K562 (cell line): ENCODE results near the gene NXT1. TPM values are rescaled to one million over a fixed set of nuclear protein-coding genes. Genes with fewer than 3 reads are reported as not detected.

Experiments
- ATAC-seq: fragments of 200-7000 bp; cut with Tn5 transposase; 3 replicates; pipeline ENCODE4 v1.9.1; 2020; ENCODE audit warnings: moderate library complexity
- BruUV-seq: library from RNA; stranded (reverse); fragments of 400-500 nt; replicated peaks from 2 replicates; lab custom pipeline; 2021; lab: Mats Ljungman, UMichigan
- CTCF ChIA-PET: fragments of 300-600 bp; formaldehyde crosslinking; extraction: SDS; loops from one replicate; lab custom pipeline; 2021; ENCODE audit warnings: low intra/inter-chr PET ratio; lab: Yijun Ruan, JAX
- POLR2A ChIA-PET: fragments of 300-600, 350-650 bp; sonication (Branson Sonifier 250); formaldehyde crosslinking; extraction: SDS; loops from one replicate; lab custom pipeline; 2021; ENCODE audit warnings: antibody characterized with exemption, inconsistent platforms; lab: Yijun Ruan, JAX
- DNase-seq, 4 experiments: peaks; one replicate each; pipeline versions ENCODE4 v3.0.0 to v3.0.0-alpha.2; 2011 to 2018; ENCODE audit warnings: low spot score in 3 of 4, mixed read lengths in 3 of 4; ENCODE audit errors: extremely low read depth in 1 of 4
- FAIRE-seq: peaks from 2 replicates; lab custom pipeline; 2011; peaks lifted over from hg19 to GRCh38; lab: Jason Lieb, UNC
- H2AFZ ChIP-seq: 2 replicates; pipeline ENCODE4 v1.6.0; 2011; ENCODE audit warnings: low read depth, low read length, control low read depth, inconsistent platforms
- H3K27ac ChIP-seq: fragments of 200-600 bp; 3 replicates; pipeline ENCODE4 v1.8.0; 2011; ENCODE audit warnings: low read depth, mild to moderate bottlenecking, control low read depth, inconsistent platforms, low read length, moderate library complexity, mixed read lengths; ENCODE audit errors: extremely low read depth
- H3K27me3 ChIP-seq, 2 experiments: fragments of 300-600 bp in 1 of 2; 2 replicates in 1 of 2; 3 replicates in 1 of 2; pipeline versions ENCODE4 v1.6.0 to v1.8.0; 2011; ENCODE audit warnings: inconsistent platforms in 2 of 2, low read length in 2 of 2, mild to moderate bottlenecking in 1 of 2, mixed read lengths in 1 of 2, moderate library complexity in 1 of 2; ENCODE audit not compliant: control insufficient read depth in 2 of 2, insufficient read depth in 2 of 2
- H3K36me3 ChIP-seq: fragments of 300-600 bp; 3 replicates; pipeline ENCODE4 v1.8.0; 2011; ENCODE audit warnings: mild to moderate bottlenecking, low read length, inconsistent platforms; ENCODE audit not compliant: control insufficient read depth, insufficient read depth
- H3K4me1 ChIP-seq, 2 experiments: fragments of 200-600 bp in 1 of 2; replicated peaks in 1 of 2; 2 replicates in 1 of 2; 3 replicates in 1 of 2; pipeline versions ENCODE4 v1.5.1 to v1.8.0; 2011; ENCODE audit warnings: inconsistent platforms in 2 of 2, low read length in 2 of 2, mild to moderate bottlenecking in 1 of 2, mixed read lengths in 1 of 2, moderate library complexity in 1 of 2; ENCODE audit not compliant: control insufficient read depth in 2 of 2, insufficient read depth in 2 of 2
- H3K4me2 ChIP-seq: 2 replicates; pipeline ENCODE4 v1.6.1; 2011; ENCODE audit warnings: low read length, control low read depth, inconsistent platforms, mixed read lengths; ENCODE audit not compliant: insufficient read depth
- H3K4me3 ChIP-seq: fragments of 200-600 bp; sonication (generic), shearing (Covaris generic); 2 replicates; pipeline ENCODE4 v1.5.1; 2016; ENCODE audit warnings: control low read depth, inconsistent platforms
- H3K79me2 ChIP-seq: fragments of 200-600 bp; 3 replicates; pipeline ENCODE4 v1.8.0; 2011; ENCODE audit warnings: low read length, inconsistent platforms; ENCODE audit not compliant: control insufficient read depth, insufficient read depth
- H3K9ac ChIP-seq, 2 experiments: 2 replicates each; pipeline versions ENCODE4 v1.6.0 to v1.6.1; 2011; ENCODE audit warnings: low read depth in 2 of 2, low read length in 2 of 2, control low read depth in 1 of 2, inconsistent platforms in 1 of 2, mild to moderate bottlenecking in 1 of 2, mixed read lengths in 1 of 2; ENCODE audit not compliant: insufficient read depth in 1 of 2
- H3K9me1 ChIP-seq: one replicate; pipeline ENCODE4 v1.6.0; 2011; ENCODE audit warnings: inconsistent platforms, mild to moderate bottlenecking, low read length, moderate library complexity; ENCODE audit not compliant: control insufficient read depth, insufficient read depth
- H3K9me3 ChIP-seq: replicated peaks from 2 replicates; pipeline ENCODE4 v1.5.1; 2011; ENCODE audit warnings: low read depth, low read length, inconsistent platforms; ENCODE audit not compliant: control insufficient read depth, insufficient read depth
- H4K20me1 ChIP-seq: replicated peaks from 2 replicates; pipeline ENCODE4 v1.6.1; 2011; ENCODE audit warnings: low read length, inconsistent platforms, mixed read lengths; ENCODE audit not compliant: control insufficient read depth, insufficient read depth
- PHF8 ChIP-seq: fragments of 200-600 bp; sonication (generic); IDR thresholded peaks from 2 replicates; pipeline ENCODE4 v1.6.1; 2012; ENCODE audit warnings: mixed run types, mild to moderate bottlenecking, inconsistent platforms, low read length, moderate library complexity, borderline replicate concordance
- POLR2AphosphoS2 ChIP-seq: IDR thresholded peaks from 2 replicates; pipeline ENCODE4 v1.6.1; 2012; ENCODE audit warnings: low read length, improper control_type of control experiment
- SFPQ ChIP-seq: fragments of 200-400 bp; formaldehyde crosslinking; IDR thresholded peaks from 2 replicates; pipeline ENCODE4 v1.6.1; 2017; ENCODE audit warnings: mild to moderate bottlenecking, low read depth, low read length, moderate library complexity
- TCFL5 ChIP-seq: fragments of 250-450 bp; sonication (Bioruptor Pico); conservative IDR thresholded peaks from 2 replicates; pipeline ENCODE4 v1.6.1; 2021; ENCODE audit warnings: mild to moderate bottlenecking, moderate library complexity, matching md5 sums
- UBTF ChIP-seq, 2 experiments: IDR thresholded peaks; 2 replicates each; pipeline ENCODE4 v1.6.1; 2012; ENCODE audit warnings: improper control_type of control experiment in 2 of 2, low read depth in 2 of 2, low read length in 2 of 2, borderline replicate concordance in 1 of 2
- WGBS: fragments of 100-300 bp; shearing (Covaris generic); methylation state at CpG from one replicate; pipeline ENCODE4 v1.1.6; 2016; ENCODE audit warnings: low coverage, mixed read lengths; ENCODE audit not compliant: insufficient coverage; ENCODE audit errors: missing lambda C conversion rate; 5-methylcytosine and 5-hydroxymethylcytosine counted together
- in situ Hi-C: fragments of 300-500 bp; cut with MboI; formaldehyde crosslinking; loops from 4 replicates; pipeline ENCODE4 v1.15.0; 2018; ENCODE audit warnings: inconsistent platforms, mixed read lengths
- intact Hi-C: fragments of 100-400 bp; cut with micrococcal nuclease; formaldehyde crosslinking; loops from 2 replicates; pipeline ENCODE4 v1.14.2; 2022
- polyA plus RNA-seq, 8 experiments: library from polyadenylated mRNA; depleted of rRNA in 4 of 8; stranded (reverse) in 5 of 8; unstranded in 3 of 8; fragments of >200 nt; fragmentation: Nextera tagmentation in 2 of 8; fragmentation: Illumina TruSeq in 1 of 8; extraction: Ambion mirVana in 2 of 8; extraction: Trizol in 1 of 8; gene quantifications; 2 replicates each; pipeline versions ENCODE4 v1.2.1 to v1.2.3, GENCODE V29; 2011 to 2014; ENCODE audit warnings: inconsistent platforms in 1 of 8, missing spikeins in 1 of 8
- total RNA-seq, 7 experiments: library from RNA; depleted of rRNA in 6 of 7; stranded (reverse); fragments of >200 nt in 6 of 7; fragmentation: Illumina TruSeq in 2 of 7; extraction: Trizol in 2 of 7; gene quantifications; 2 replicates each; pipeline versions ENCODE4 v1.2.1 to v1.2.3, GENCODE V29; 2011 to 2021; ENCODE audit warnings: low replicate concordance in 1 of 7

NXT1 gene
- total and polyA plus RNA-seq, 9 of the 15 experiments (the other 6 are each of a cell fraction or from before 2014, with no cell fraction given), result 7.7 to 50.9 (median 35.6) TPM

- H3K9ac ChIP-seq, result no peak overlapping the region
- H3K4me1 ChIP-seq, result peaks cover 2 to 15% of the 10 kb centered on the region in 2 experiments; a peak in 4 of 5 replicates
- intact Hi-C loops (no loop called here), in situ Hi-C loops (no loop called here)
- peaks cover 6% of the 10 kb centered on the region; the same call in 1 of the 2 replicates for H4K20me1 ChIP-seq
- H3K4me2 ChIP-seq, result no peak overlapping the region
- no peak for FAIRE-seq
- H3K79me2 ChIP-seq, result peaks cover 26% of the 10 kb centered on the region
- no peaks in the 10 kb centered on the region for H3K9me3 ChIP-seq
- ATAC-seq, result no peak
- no peak overlapping the region for H3K27ac ChIP-seq
- no peak overlapping the region for H3K4me3 ChIP-seq
- H3K9me1 ChIP-seq, result no peaks in the 10 kb centered on the region
- WGBS, result 64% methylated on average over 3 of the region's 3 CpGs
- TF ChIP-seq POLR2AphosphoS2 (0 out of 2 replicates have a peak, but pooled peaks have one; percentile 43), UBTF (IDR thresholded peaks at IDR 0.05; ENCODE audit: borderline replicate concordance in 1 of 2, low read depth in 2 of 2, low read length in 2 of 2) (no peak), SFPQ (no peak), TCFL5 (no peak), PHF8 (no peak)
- BruUV-seq, result TSS peak; percentile 18
- CTCF ChIA-PET, result no interaction called here
- no peak overlapping the region for H2AFZ ChIP-seq
- H3K27me3 ChIP-seq, result no peaks in the 10 kb centered on the region
- H3K36me3 ChIP-seq, result peaks cover 97% of the 10 kb centered on the region
- POLR2A ChIA-PET, result interaction anchor here (0.5 to 1.4 kb wide), 2 partner anchors 9 to 28 kb away, joined by 3 to 5 read pairs; partner anchors contain the start of gene GZF1
- no peak for DNase-seq
Measured at GRCh38 chr20:23370873-23371272, 20.3 kb downstream of the NXT1 start.
